Adrenal gland (tissue), 12 donors: ENCODE results near the gene NKAIN2. TPM values are rescaled to one million over a fixed set of nuclear protein-coding genes. Genes with fewer than 3 reads are reported as not detected.

Experiments used
- DNase-seq, 7 donors: peaks; one replicate each; pipeline ENCODE4 v3.0.0-alpha.2; 2019 to 2020
- H3K27ac ChIP-seq, 5 donors: fragments of 200-600 bp; sonication (generic) in 4 of 5; 1 replicate in 3 of 5; 2 replicates in 2 of 5; pipeline versions ENCODE4 v1.5.1 to v1.8.0; 2016 to 2020; ENCODE audit warnings: mild to moderate bottlenecking in 1 of 5
- H3K27me3 ChIP-seq: fragments of 200-600 bp; 2 replicates; pipeline ENCODE4 v1.8.0; 2021
- H3K36me3 ChIP-seq, 2 donors: fragments of 200-600 bp; replicated peaks in 1 of 2; 1 replicate in 1 of 2; 2 replicates in 1 of 2; pipeline versions ENCODE4 v1.5.1 to v1.8.0; 2018 to 2022
- H3K4me1 ChIP-seq, 2 donors: fragments of 200-600 bp; replicated peaks in 1 of 2; 1 replicate in 1 of 2; 2 replicates in 1 of 2; pipeline versions ENCODE4 v1.5.1 to v1.8.0; 2018 to 2021
- H3K4me3 ChIP-seq, 4 donors: fragments of 200-600 bp; sonication (generic) in 3 of 4; one replicate each; pipeline ENCODE4 v1.5.1; 2016 to 2018
- H3K9me3 ChIP-seq, 3 donors: fragments of 200-600 bp; sonication (generic) in 1 of 3; replicated peaks in 1 of 3; 1 replicate in 2 of 3; 2 replicates in 1 of 3; pipeline versions ENCODE4 v1.5.1 to v1.8.0; 2016 to 2021
- POLR2A ChIP-seq, 2 donors: fragments of 450-650 bp; IDR thresholded peaks; one replicate each; pipeline ENCODE4 v1.6.1; 2017; ENCODE audit warnings: antibody characterized with exemption in 2 of 2, mild to moderate bottlenecking in 2 of 2, moderate library complexity in 1 of 2
- WGBS, 4 donors: extraction: QIAGEN DNeasy Blood & Tissue Kit in 2 of 4; methylation state at CpG; one replicate each; pipeline versions ENCODE4 v1.1.5 to v1.1.7; 2013 to 2017; 5-methylcytosine and 5-hydroxymethylcytosine counted together
- intact Hi-C, 2 donors: fragments of 100-400 bp; cut with DNase I; formaldehyde crosslinking; loops; one replicate each; pipeline versions ENCODE4 v1.14.1 to v1.15.0; 2022 to 2023
- polyA plus RNA-seq, 3 donors: library from polyadenylated mRNA; stranded (reverse); fragments of 200-250 nt in 2 of 3; fragments of 350-450 nt in 1 of 3; fragmentation: Illumina TruSeq in 1 of 3; extraction: RNeasy Lipid Tissue Mini Kit (QIAGEN cat#74804) in 1 of 3; gene quantifications; one replicate each; pipeline ENCODE4 v1.2.3, GENCODE V29; 2013 to 2014
- total RNA-seq, 9 donors: library from RNA; depleted of rRNA in 4 of 9; stranded (reverse); fragments of >200 nt in 4 of 9; fragments of 120-200 nt in 1 of 9; fragmentation: NEBNext Ultra II Directional in 1 of 9; extraction: Animal tissue kit (Norgen Biotek cat#: 25700) in 1 of 9; gene quantifications; one replicate each; pipeline versions ENCODE4 v1.1.0 to v1.2.4, GENCODE V29; 2013 to 2023
- TF ChIP-seq, protein P1 (sequence below), 6 experiments: fragments of 450-650 bp in 4 of 6; fragments of 200-600 bp in 2 of 6; sonication (generic) in 1 of 6; IDR thresholded peaks; 1 replicate in 5 of 6; 2 replicates in 1 of 6; pipeline versions ENCODE4 v1.5.1 to v1.8.0; 2016 to 2021; ENCODE audit warnings: antibody characterized with exemption in 6 of 6, mild to moderate bottlenecking in 2 of 6, moderate library complexity in 1 of 6
- donor health status: healthy with polysubstance abuse.
- donor health status: Bipolar disorder and iron deficiency.
- donor health status: DM: yes; HTN: yes; CAD: no.
- donor health status: DM: no; HTN: no; CAD: no.
- donor health status: DM: no; HTN: no; CAD: no.
- donor health status: DM: yes; HTN: yes; CAD: no.

NKAIN2 gene
- total and polyA plus RNA-seq, 12 donors = under 0.01 to 0.61 (median 0.23) TPM; not detected in 3

- H3K27ac ChIP-seq = no peak overlapping the region
- H3K36me3 ChIP-seq = no peaks in the 10 kb centered on the region
- no peaks in the 10 kb centered on the region for H3K4me1 ChIP-seq
- no peaks in the 10 kb centered on the region for H3K9me3 ChIP-seq
- peaks cover 41% of the 10 kb centered on the region for H3K27me3 ChIP-seq
- WGBS, 4 donors = 64 to 76% (median 67%) methylated on average over 3 of the region's 3 CpGs
- DNase-seq = no peak
- no peak for TF ChIP-seq POLR2A (IDR thresholded peaks at IDR 0.05)
- TF ChIP-seq, protein P1, sequence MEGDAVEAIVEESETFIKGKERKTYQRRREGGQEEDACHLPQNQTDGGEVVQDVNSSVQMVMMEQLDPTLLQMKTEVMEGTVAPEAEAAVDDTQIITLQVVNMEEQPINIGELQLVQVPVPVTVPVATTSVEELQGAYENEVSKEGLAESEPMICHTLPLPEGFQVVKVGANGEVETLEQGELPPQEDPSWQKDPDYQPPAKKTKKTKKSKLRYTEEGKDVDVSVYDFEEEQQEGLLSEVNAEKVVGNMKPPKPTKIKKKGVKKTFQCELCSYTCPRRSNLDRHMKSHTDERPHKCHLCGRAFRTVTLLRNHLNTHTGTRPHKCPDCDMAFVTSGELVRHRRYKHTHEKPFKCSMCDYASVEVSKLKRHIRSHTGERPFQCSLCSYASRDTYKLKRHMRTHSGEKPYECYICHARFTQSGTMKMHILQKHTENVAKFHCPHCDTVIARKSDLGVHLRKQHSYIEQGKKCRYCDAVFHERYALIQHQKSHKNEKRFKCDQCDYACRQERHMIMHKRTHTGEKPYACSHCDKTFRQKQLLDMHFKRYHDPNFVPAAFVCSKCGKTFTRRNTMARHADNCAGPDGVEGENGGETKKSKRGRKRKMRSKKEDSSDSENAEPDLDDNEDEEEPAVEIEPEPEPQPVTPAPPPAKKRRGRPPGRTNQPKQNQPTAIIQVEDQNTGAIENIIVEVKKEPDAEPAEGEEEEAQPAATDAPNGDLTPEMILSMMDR (IDR thresholded peaks at IDR 0.05) = no peak
- intact Hi-C loops = no loop called here
- H3K4me3 ChIP-seq = no peak overlapping the region
Measured at GRCh38 chr6:123808556-123808955, 4.9 kb downstream of the NKAIN2 start.

- DNase-seq = no peak
- Histone ChIP-seq H3K9me3 (no peaks in the 10 kb centered on the region), H3K36me3 (no peaks in the 10 kb centered on the region), H3K27ac (no peak overlapping the region), H3K4me1 (no peaks in the 10 kb centered on the region), H3K4me3 (no peak overlapping the region), H3K27me3 (peaks cover 32% of the 10 kb centered on the region)
- WGBS, 4 donors = 82 to 87% (median 85%) methylated on average over 3 of the region's 3 CpGs
- TF ChIP-seq POLR2A (IDR thresholded peaks at IDR 0.05) = no peak
- TF ChIP-seq, protein P1 (IDR thresholded peaks at IDR 0.05) = no peak
- intact Hi-C loops = no loop called here
Measured at GRCh38 chr6:123810214-123810613, 6.5 kb downstream of the NKAIN2 start.

DNA sequence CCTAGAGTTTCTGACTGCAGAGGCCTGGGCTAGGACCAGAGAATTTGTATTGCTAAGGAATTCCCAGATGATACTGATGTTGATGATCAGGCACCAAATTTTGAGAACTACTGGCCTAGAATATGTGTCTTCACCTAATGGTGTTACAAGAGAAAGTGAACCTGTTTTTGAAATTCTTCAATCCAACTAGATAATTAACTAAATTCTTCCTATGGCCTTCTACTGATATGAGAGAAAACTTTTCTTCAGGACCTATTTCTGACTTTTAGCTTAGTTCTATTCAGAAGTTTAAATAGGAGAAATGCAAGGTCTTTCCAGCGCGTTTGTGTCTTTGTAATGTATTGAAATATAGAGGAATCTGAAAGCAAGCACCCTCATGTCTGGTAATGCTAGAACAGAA, 7.3 kb downstream of the NKAIN2 start:
- H3K27me3 ChIP-seq = peaks cover 29% of the 10 kb centered on the region
- H3K4me1 ChIP-seq = no peaks in the 10 kb centered on the region
- TF ChIP-seq, protein P1 (IDR thresholded peaks at IDR 0.05) = no peak
- TF ChIP-seq POLR2A (IDR thresholded peaks at IDR 0.05) = no peak
- H3K9me3 ChIP-seq = no peaks in the 10 kb centered on the region
- H3K36me3 ChIP-seq = no peaks in the 10 kb centered on the region
- intact Hi-C loops = no loop called here
- DNase-seq = no peak
- no peak overlapping the region for H3K27ac ChIP-seq
- WGBS, 4 donors = 81 to 100% (median 85%) methylated on average over 2 of the region's 2 CpGs
- no peak overlapping the region for H3K4me3 ChIP-seq

GRCh38 chr6:123811378-123811777, 7.7 kb downstream of the NKAIN2 start:
- intact Hi-C loops = no loop called here
- no peak for TF ChIP-seq POLR2A (IDR thresholded peaks at IDR 0.05)
- TF ChIP-seq, protein P1 (IDR thresholded peaks at IDR 0.05) = no peak
- Histone ChIP-seq H3K36me3 (no peaks in the 10 kb centered on the region), H3K27me3 (peaks cover 24% of the 10 kb centered on the region), H3K27ac (no peak overlapping the region), H3K4me3 (no peak overlapping the region), H3K4me1 (no peaks in the 10 kb centered on the region), H3K9me3 (no peaks in the 10 kb centered on the region)
- 15 to 50% (median 29%) methylated on average over 1 of the region's 1 CpG for WGBS, 4 donors
- DNase-seq = no peak
